Neutrophil (primary cell): Measurements from ENCODE around the gene RPS6KC1.
"Not testable (repeated sequence)": the region's sequence is repeated elsewhere in the genome, so short reads cannot be mapped to it uniquely, and the experiment has no call there.

Experiments
- H3K27ac ChIP-seq: fragments of 200-600 bp; sonication (generic); 2 replicates; pipeline ENCODE4 v1.5.1; 2016; ENCODE audit warnings: mild to moderate bottlenecking, moderate library complexity
- H3K27me3 ChIP-seq: fragments of 200-600 bp; sonication (generic); 2 replicates; pipeline ENCODE4 v1.6.0; 2016; ENCODE audit warnings: mild to moderate bottlenecking
- H3K36me3 ChIP-seq: fragments of 200-600 bp; sonication (generic); 2 replicates; pipeline ENCODE4 v1.5.1; 2017
- H3K4me1 ChIP-seq, 2 experiments: fragments of 200-600 bp in 1 of 2; sonication (generic) in 1 of 2; 1 replicate in 1 of 2; 2 replicates in 1 of 2; pipeline versions ENCODE4 v1.5.1 to v1.6.1; 2013 to 2016; ENCODE audit warnings: low read depth in 1 of 2, low read length in 1 of 2, mild to moderate bottlenecking in 1 of 2, moderate library complexity in 1 of 2; ENCODE audit not compliant: control insufficient read depth in 1 of 2, insufficient read depth in 1 of 2
- H3K4me3 ChIP-seq, 2 experiments: fragments of 200-600 bp in 1 of 2; sonication (generic) in 1 of 2; 1 replicate in 1 of 2; 2 replicates in 1 of 2; pipeline ENCODE4 v1.5.1; 2013 to 2016; ENCODE audit warnings: low read depth in 1 of 2, low read length in 1 of 2, mild to moderate bottlenecking in 1 of 2, moderate library complexity in 1 of 2
- H3K9me3 ChIP-seq: fragments of 200-600 bp; sonication (generic); 2 replicates; pipeline ENCODE4 v1.5.1; 2016
- CTCF ChIP-seq: fragments of 200-600 bp; sonication (generic); IDR thresholded peaks from 2 replicates; pipeline ENCODE4 v1.5.1; 2016; ENCODE audit warnings: antibody characterized with exemption

The RPS6KC1 gene

DNA sequence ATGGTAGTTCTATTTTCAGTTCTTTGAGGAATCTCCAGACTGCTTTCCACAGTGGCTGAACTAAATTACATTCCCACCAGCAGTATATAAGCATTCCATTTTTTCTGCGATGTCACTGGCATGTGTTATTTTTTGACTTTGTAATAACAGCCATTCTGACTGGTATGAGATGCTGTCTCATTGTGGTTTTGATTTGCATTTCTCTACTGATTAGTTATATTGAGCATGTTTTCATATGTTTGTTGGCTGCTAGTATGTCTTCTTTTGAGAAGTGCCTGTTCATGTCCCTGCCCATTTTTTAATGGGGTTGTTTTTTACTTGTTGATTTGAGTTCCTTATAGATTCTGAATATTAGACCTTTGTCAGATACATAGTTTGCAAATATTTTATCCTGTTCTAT is 87.9 kb downstream of the RPS6KC1 start:
- no peak overlapping the region for H3K27ac ChIP-seq
- H3K36me3 ChIP-seq, result no peaks in the 10 kb centered on the region
- no peaks in the 10 kb centered on the region for H3K27me3 ChIP-seq
- TF ChIP-seq CTCF, result no peak
- H3K4me1 ChIP-seq, result no peaks in the 10 kb centered on the region
- H3K4me3 ChIP-seq, result no peak overlapping the region
- no peaks in the 10 kb centered on the region for H3K9me3 ChIP-seq

- Histone ChIP-seq H3K36me3 (no peaks in the 10 kb centered on the region), H3K27me3 (no peaks in the 10 kb centered on the region), H3K27ac (no peak overlapping the region), H3K4me3 (no peak overlapping the region), H3K4me1 (peaks cover 6% of the 10 kb centered on the region in 2 experiments), H3K9me3 (no peaks in the 10 kb centered on the region)
- no peak for TF ChIP-seq CTCF
Observed at GRCh38 chr1:213148905-213149304, 97.9 kb downstream of the RPS6KC1 start.

GRCh38 chr1:213150090-213150489 is 99.0 kb downstream of the RPS6KC1 start:
- not testable (repeated sequence) for H3K4me3 ChIP-seq, H3K36me3 ChIP-seq, H3K27me3 ChIP-seq, H3K9me3 ChIP-seq, H3K27ac ChIP-seq
- peaks cover 14 to 17% of the 10 kb centered on the region in 2 experiments for H3K4me1 ChIP-seq

- no peaks in the 10 kb centered on the region for H3K36me3 ChIP-seq
- H3K9me3 ChIP-seq, result no peaks in the 10 kb centered on the region
- peaks cover 14 to 17% of the 10 kb centered on the region in 2 experiments for H3K4me1 ChIP-seq
- TF ChIP-seq CTCF, result no peak
- H3K27ac ChIP-seq, result peak overlapping the region; percentile 24
- H3K27me3 ChIP-seq, result no peaks in the 10 kb centered on the region
- no peak overlapping the region for H3K4me3 ChIP-seq
Observed at GRCh38 chr1:213154056-213154685, 103.1 kb downstream of the RPS6KC1 start.

GRCh38 chr1:213159376-213159775 is 108.3 kb downstream of the RPS6KC1 start:
- H3K27ac ChIP-seq, result no peak overlapping the region
- peaks cover 3 to 6% of the 10 kb centered on the region in 2 experiments for H3K4me1 ChIP-seq
- H3K36me3 ChIP-seq, result no peaks in the 10 kb centered on the region

GRCh38 chr1:213160442-213160841 is 109.4 kb downstream of the RPS6KC1 start:
- H3K27me3 ChIP-seq, H3K4me3 ChIP-seq, H3K27ac ChIP-seq, H3K9me3 ChIP-seq, H3K36me3 ChIP-seq, H3K4me1 ChIP-seq: not testable (repeated sequence)

More at GRCh38 chr1:213159376-213159775, 108.3 kb downstream of the RPS6KC1 start:
- H3K9me3 ChIP-seq, result no peaks in the 10 kb centered on the region
- no peaks in the 10 kb centered on the region for H3K27me3 ChIP-seq
- no peak overlapping the region for H3K4me3 ChIP-seq
- no peak for TF ChIP-seq CTCF

DNA sequence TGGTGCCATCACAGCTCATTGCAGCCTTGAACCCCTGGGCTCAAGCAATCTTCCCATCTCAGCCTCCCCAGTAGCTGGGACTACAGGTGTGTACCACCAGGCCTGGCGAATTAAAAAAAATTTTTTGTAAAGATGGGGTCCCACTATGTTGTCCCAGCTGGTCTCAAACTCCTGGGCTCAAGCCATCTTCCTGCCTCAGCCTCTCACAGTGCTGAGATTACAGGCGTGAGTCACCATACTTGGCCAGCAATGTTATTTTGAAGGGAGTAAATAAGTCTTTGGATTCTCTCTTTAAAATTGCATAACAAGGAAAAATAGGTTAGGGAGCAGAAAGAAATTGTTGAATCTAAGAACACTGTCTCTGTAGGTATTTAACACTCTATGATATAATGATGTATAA is 111.3 kb downstream of the RPS6KC1 start:
- no peak overlapping the region for H3K27ac ChIP-seq
- H3K27me3 ChIP-seq, result no peaks in the 10 kb centered on the region
- H3K4me3 ChIP-seq, result no peak overlapping the region
- H3K9me3 ChIP-seq, result no peaks in the 10 kb centered on the region
- TF ChIP-seq CTCF, result no peak
- H3K4me1 ChIP-seq, result no peaks in the 10 kb centered on the region
- no peaks in the 10 kb centered on the region for H3K36me3 ChIP-seq
